Natural killer cell (primary cell): ENCODE measurements around the gene DLGAP5. TPM values are rescaled to one million over a fixed set of nuclear protein-coding genes. Genes with fewer than 3 reads are reported as not detected.

Experiments used
- ATAC-seq, 3 donors: fragments of 150-1000 bp in 2 of 3; fragments of 200-7000 bp in 1 of 3; cut with Tn5 transposase; 1 replicate in 1 of 3; 2 replicates in 2 of 3; pipeline ENCODE4 v1.10.0; 2021; ENCODE audit warnings: mild to moderate bottlenecking in 2 of 3, moderate library complexity in 2 of 3
- DNase-seq, 2 donors: peaks; one replicate each; pipeline versions ENCODE4 v3.0.0 to v3.0.0-alpha.2; 2013 to 2021; ENCODE audit warnings: mixed read lengths in 1 of 2
- H3K27ac ChIP-seq: one replicate; pipeline ENCODE4 v1.5.1; 2013; ENCODE audit warnings: mild to moderate bottlenecking, low read length
- H3K27me3 ChIP-seq: one replicate; pipeline ENCODE4 v1.6.1; 2013; ENCODE audit warnings: low read length; ENCODE audit not compliant: control insufficient read depth, insufficient read depth
- H3K36me3 ChIP-seq: one replicate; pipeline ENCODE4 v1.6.1; 2013; ENCODE audit warnings: low read length; ENCODE audit not compliant: control insufficient read depth, insufficient read depth
- H3K4me1 ChIP-seq: one replicate; pipeline ENCODE4 v1.6.1; 2013; ENCODE audit warnings: low read length; ENCODE audit not compliant: control insufficient read depth, insufficient read depth
- H3K4me3 ChIP-seq: one replicate; pipeline ENCODE4 v1.5.1; 2013; ENCODE audit warnings: low read length
- H3K9me3 ChIP-seq: one replicate; pipeline ENCODE4 v1.6.1; 2013; ENCODE audit warnings: low read length; ENCODE audit not compliant: control insufficient read depth, insufficient read depth
- H3K27ac Mint-ChIP-seq, 2 donors: one replicate each; pipeline ENCODE4 v1.8.0; 2022; ENCODE audit warnings: mild to moderate bottlenecking in 2 of 2, mixed read lengths in 2 of 2, moderate library complexity in 1 of 2
- H3K27me3 Mint-ChIP-seq, 2 donors: one replicate each; pipeline ENCODE4 v1.8.0; 2022; ENCODE audit warnings: low read depth in 2 of 2, mixed read lengths in 2 of 2
- H3K36me3 Mint-ChIP-seq: one replicate; pipeline ENCODE4 v1.8.0; 2022; ENCODE audit warnings: mixed read lengths
- H3K4me1 Mint-ChIP-seq, 2 donors: one replicate each; pipeline ENCODE4 v1.8.0; 2022; ENCODE audit warnings: mixed read lengths in 2 of 2
- H3K4me3 Mint-ChIP-seq: one replicate; pipeline ENCODE4 v1.8.0; 2022; ENCODE audit warnings: mild to moderate bottlenecking, moderate library complexity, mixed read lengths
- H3K9me3 Mint-ChIP-seq, 2 donors: one replicate each; pipeline ENCODE4 v1.8.0; 2022; ENCODE audit warnings: mixed read lengths in 2 of 2
- CTCF ChIP-seq: fragments of 200-600 bp; IDR thresholded peaks from one replicate; pipeline ENCODE4 v1.8.0; 2022; ENCODE audit warnings: antibody characterized with exemption
- WGBS: methylation state at CpG from one replicate; pipeline ENCODE4 v1.1.7; 2013; ENCODE audit warnings: missing lambda C conversion rate; ENCODE audit not compliant: insufficient coverage; 5-methylcytosine and 5-hydroxymethylcytosine counted together
- intact Hi-C: fragments of 100-400 bp; cut with micrococcal nuclease; formaldehyde crosslinking; loops from one replicate; pipeline ENCODE4 v1.14.2; 2022
- total RNA-seq, 4 donors: library from RNA; stranded (reverse); fragments of 120-200 nt in 1 of 4; gene quantifications; one replicate each; pipeline versions ENCODE4 v1.2.3 to v1.2.4, GENCODE V29; 2013 to 2022

Gene DLGAP5
- total RNA-seq, 3 donors from 2014 or later (not counting 1 experiment from before 2014, with no cell fraction given), result 0.15 to 1.9 (median 0.54) TPM

GRCh38 chr14:55122440-55122986 is 68.9 kb downstream of the DLGAP5 start:
- Histone ChIP-seq H3K27me3 (no peaks in the 10 kb centered on the region), H3K9me3 (no peaks in the 10 kb centered on the region), H3K4me1 (peaks cover 39% of the 10 kb centered on the region), H3K27ac (no peak overlapping the region), H3K4me3 (no peak overlapping the region), H3K36me3 (no peaks in the 10 kb centered on the region)
- Mint-ChIP-seq H3K27ac (no peak overlapping the region), H3K27me3 (no peaks in the 10 kb centered on the region), H3K4me1 (peaks cover 39 to 66% of the 10 kb centered on the region in 2 donors), H3K4me3 (no peak overlapping the region), H3K36me3 (no peaks in the 10 kb centered on the region), H3K9me3 (no peaks in the 10 kb centered on the region)
- TF ChIP-seq CTCF, result no peak
- ATAC-seq, result no peak
- no peak for DNase-seq
- intact Hi-C loops, result no loop called here
- 95% methylated on average over 8 of the region's 8 CpGs for WGBS

- no peak for ATAC-seq
- no peak for TF ChIP-seq CTCF
- DNase-seq, result no peak
- no peak overlapping the region for H3K27ac ChIP-seq
- no peaks in the 10 kb centered on the region for H3K36me3 ChIP-seq
- Mint-ChIP-seq H3K27ac (no peak overlapping the region), H3K36me3 (no peaks in the 10 kb centered on the region), H3K4me1 (peaks cover 35 to 61% of the 10 kb centered on the region in 2 donors), H3K4me3 (no peak overlapping the region), H3K9me3 (no peaks in the 10 kb centered on the region), H3K27me3 (no peaks in the 10 kb centered on the region)
- no peaks in the 10 kb centered on the region for H3K27me3 ChIP-seq
- WGBS, result 91% methylated on average over 7 of the region's 9 CpGs
- no peaks in the 10 kb centered on the region for H3K9me3 ChIP-seq
- peaks cover 39% of the 10 kb centered on the region for H3K4me1 ChIP-seq
- no peak overlapping the region for H3K4me3 ChIP-seq
- intact Hi-C loops, result no loop called here
Observed at GRCh38 chr14:55121628-55122439, 69.6 kb downstream of the DLGAP5 start.

GRCh38 chr14:55120571-55121495 is 70.6 kb downstream of the DLGAP5 start:
- TF ChIP-seq CTCF, result no peak
- no peak overlapping the region for H3K27ac ChIP-seq
- peaks cover 25 to 51% of the 10 kb centered on the region in 2 donors for H3K4me1 Mint-ChIP-seq
- H3K4me3 Mint-ChIP-seq, result no peak overlapping the region
- WGBS, result 83% methylated on average over 13 of the region's 13 CpGs
- peaks cover 34% of the 10 kb centered on the region for H3K4me1 ChIP-seq
- intact Hi-C loops, result no loop called here
- no peaks in the 10 kb centered on the region for H3K9me3 Mint-ChIP-seq
- H3K27me3 ChIP-seq, result no peaks in the 10 kb centered on the region
- peak overlapping the region in 1 of 2 donors; percentile 67 for H3K27ac Mint-ChIP-seq
- ATAC-seq (no peak), DNase-seq (no peak)
- H3K9me3 ChIP-seq, result no peaks in the 10 kb centered on the region
- no peak overlapping the region for H3K4me3 ChIP-seq
- H3K36me3 ChIP-seq, result no peaks in the 10 kb centered on the region
- no peaks in the 10 kb centered on the region for H3K36me3 Mint-ChIP-seq
- no peaks in the 10 kb centered on the region for H3K27me3 Mint-ChIP-seq
